ENCODE results near the gene CDHR2. TPM values are rescaled to one million over a fixed set of nuclear protein-coding genes. Genes with fewer than 3 reads are reported as not detected.

CDHR2 gene
- total RNA-seq, 1 donor from 2014 or later, result 0.40 TPM

- no peak for DNase-seq (ENCODE audit: low spot score)
- peak; percentile 88 for TF ChIP-seq CTCF (IDR thresholded peaks at IDR 0.05)
- no peak overlapping the region for H3K27ac Mint-ChIP-seq (ENCODE audit: unreplicated experiment)
- H3K4me1 Mint-ChIP-seq (ENCODE audit: low read depth), result no peaks in the 10 kb centered on the region
- H3K9me3 Mint-ChIP-seq (ENCODE audit: low read depth), result no peaks in the 10 kb centered on the region
- peaks cover 18% of the 10 kb centered on the region for H3K27me3 Mint-ChIP-seq (ENCODE audit: low read depth)
- no peaks in the 10 kb centered on the region for H3K36me3 Mint-ChIP-seq (ENCODE audit: low read depth)
- no peak overlapping the region for H3K4me3 Mint-ChIP-seq (ENCODE audit: unreplicated experiment)
Observed at GRCh38 chr5:176573564-176574296, 24.6 kb downstream of the CDHR2 start.

- Mint-ChIP-seq H3K4me3 (ENCODE audit: unreplicated experiment) (no peak overlapping the region), H3K27ac (ENCODE audit: unreplicated experiment) (no peak overlapping the region), H3K4me1 (ENCODE audit: low read depth) (no peaks in the 10 kb centered on the region), H3K27me3 (ENCODE audit: low read depth) (peaks cover 18% of the 10 kb centered on the region), H3K36me3 (ENCODE audit: low read depth) (no peaks in the 10 kb centered on the region), H3K9me3 (ENCODE audit: low read depth) (no peaks in the 10 kb centered on the region)
- DNase-seq (ENCODE audit: low spot score), result no peak
- TF ChIP-seq CTCF (IDR thresholded peaks at IDR 0.05), result peak; percentile 12
Observed at GRCh38 chr5:176574297-176574591, 25.1 kb downstream of the CDHR2 start.

- Mint-ChIP-seq H3K27ac (ENCODE audit: unreplicated experiment) (no peak overlapping the region), H3K9me3 (ENCODE audit: low read depth) (no peaks in the 10 kb centered on the region), H3K27me3 (ENCODE audit: low read depth) (peaks cover 16% of the 10 kb centered on the region), H3K4me3 (ENCODE audit: unreplicated experiment) (no peak overlapping the region), H3K4me1 (ENCODE audit: low read depth) (no peaks in the 10 kb centered on the region), H3K36me3 (ENCODE audit: low read depth) (no peaks in the 10 kb centered on the region)
- no peak for DNase-seq (ENCODE audit: low spot score)
- TF ChIP-seq CTCF (IDR thresholded peaks at IDR 0.05), result no peak
Observed at GRCh38 chr5:176575066-176575465, 25.9 kb downstream of the CDHR2 start.

- H3K4me3 Mint-ChIP-seq (ENCODE audit: unreplicated experiment), result no peak overlapping the region
- no peak overlapping the region for H3K27ac Mint-ChIP-seq (ENCODE audit: unreplicated experiment)
- peaks cover 16% of the 10 kb centered on the region for H3K27me3 Mint-ChIP-seq (ENCODE audit: low read depth)
- TF ChIP-seq CTCF (IDR thresholded peaks at IDR 0.05), result no peak
- H3K9me3 Mint-ChIP-seq (ENCODE audit: low read depth), result no peaks in the 10 kb centered on the region
- no peaks in the 10 kb centered on the region for H3K36me3 Mint-ChIP-seq (ENCODE audit: low read depth)
- no peaks in the 10 kb centered on the region for H3K4me1 Mint-ChIP-seq (ENCODE audit: low read depth)
- no peak for DNase-seq (ENCODE audit: low spot score)
Observed at GRCh38 chr5:176575488-176576422, 26.6 kb downstream of the CDHR2 start.

- no peaks in the 10 kb centered on the region for H3K36me3 Mint-ChIP-seq (ENCODE audit: low read depth)
- peaks cover 7% of the 10 kb centered on the region for H3K27me3 Mint-ChIP-seq (ENCODE audit: low read depth)
- H3K4me3 Mint-ChIP-seq (ENCODE audit: unreplicated experiment), result no peak overlapping the region
- no peaks in the 10 kb centered on the region for H3K9me3 Mint-ChIP-seq (ENCODE audit: low read depth)
- DNase-seq (ENCODE audit: low spot score), result no peak
- no peak overlapping the region for H3K27ac Mint-ChIP-seq (ENCODE audit: unreplicated experiment)
- TF ChIP-seq CTCF (IDR thresholded peaks at IDR 0.05), result no peak
- no peaks in the 10 kb centered on the region for H3K4me1 Mint-ChIP-seq (ENCODE audit: low read depth)
Observed at GRCh38 chr5:176577312-176578176, 28.4 kb downstream of the CDHR2 start.

All from chondrocyte (in vitro differentiated cells).